Left cardiac atrium (tissue), 4 donors: ENCODE results near the gene MYL4. TPM values are rescaled to one million over a fixed set of nuclear protein-coding genes. Genes with fewer than 3 reads are reported as not detected.

Experiments used
- ATAC-seq, 2 donors: fragments of 200-7000 bp; cut with Tn5 transposase; one replicate each; pipeline ENCODE4 v1.9.1; 2020; ENCODE audit warnings: mild to moderate bottlenecking in 2 of 2, moderate library complexity in 2 of 2
- DNase-seq: peaks from one replicate; pipeline ENCODE4 v3.0.0-alpha.2; 2020
- intact Hi-C, 2 donors: fragments of 100-400 bp; cut with DNase I; formaldehyde crosslinking; loops; one replicate each; pipeline versions ENCODE4 v1.14.1 to v1.15.1; 2022 to 2023
- total RNA-seq, 2 donors: library from RNA; stranded (reverse); fragmentation: NEBNext Ultra II Directional; extraction: Animal tissue kit (Norgen Biotek cat#: 25700); gene quantifications; one replicate each; pipeline ENCODE4 v1.2.1, GENCODE V29; 2021
- donor health status: DM: no; HTN: yes; CAD: no.
- donor health status: DM: no; HTN: yes; CAD: no; lungs with severe emphysema.
- donor health status: DM: yes; HTN: yes; CAD: no.
- donor health status: Dilated cardiomyopathy.

Gene MYL4
- total RNA-seq, 2 donors from 2014 or later, result 4,221 to 5,418 TPM

- no peak for ATAC-seq
- intact Hi-C loops, result loop anchor here in 1 of 2 donors (5.0 kb wide), 1 partner anchor 81 kb away; no protein-coding TSS in a partner anchor
- no peak for DNase-seq
Observed at GRCh38 chr17:47235923-47236322, 26.8 kb downstream of the MYL4 start.

- DNase-seq, result no peak
- ATAC-seq, result no peak
- intact Hi-C loops, result loop anchor here in 1 of 2 donors (5.0 kb wide), 1 partner anchor 79 kb away; no protein-coding TSS in a partner anchor
Observed at GRCh38 chr17:47237841-47238240, 28.7 kb downstream of the MYL4 start.

GRCh38 chr17:47238321-47239010, 29.3 kb downstream of the MYL4 start:
- no peak for ATAC-seq
- intact Hi-C loops, result loop anchor here in 1 of 2 donors (5.0 kb wide), 1 partner anchor 79 kb away; no protein-coding TSS in a partner anchor
- DNase-seq, result no peak

- ATAC-seq, result no peak
- intact Hi-C loops, result loop anchor here in 1 of 2 donors (5.0 kb wide), 1 partner anchor 78 kb away; no protein-coding TSS in a partner anchor
- no peak for DNase-seq
Observed at GRCh38 chr17:47239619-47239966, 30.4 kb downstream of the MYL4 start.

GRCh38 chr17:47239967-47240651, 31.0 kb downstream of the MYL4 start:
- intact Hi-C loops, result loop anchor here in 1 of 2 donors (5.0 kb wide), 1 partner anchor 77 kb away; no protein-coding TSS in a partner anchor
- ATAC-seq (peak; percentile 85 to 90), DNase-seq (peak; percentile 92)

GRCh38 chr17:47240806-47241205, 31.7 kb downstream of the MYL4 start:
- DNase-seq (no peak), ATAC-seq (no peak)
- intact Hi-C loops, result no loop called here

GRCh38 chr17:47242648-47243047, 33.5 kb downstream of the MYL4 start:
- DNase-seq (no peak), ATAC-seq (no peak)
- intact Hi-C loops, result no loop called here

- no peak for ATAC-seq
- no peak for DNase-seq
- intact Hi-C loops, result no loop called here
Observed at GRCh38 chr17:47243737-47244598, 34.8 kb downstream of the MYL4 start.

- ATAC-seq (peak in 1 of 2 donors; percentile 31), DNase-seq (no peak)
- intact Hi-C loops, result no loop called here
Observed at GRCh38 chr17:47244697-47245096, 35.5 kb downstream of the MYL4 start.

- intact Hi-C loops, result no loop called here
- DNase-seq (no peak), ATAC-seq (no peak)
Observed at GRCh38 chr17:47246120-47246519, 37.0 kb downstream of the MYL4 start.

GRCh38 chr17:47250855-47251254, 41.7 kb downstream of the MYL4 start:
- intact Hi-C loops, result no loop called here
- ATAC-seq (no peak), DNase-seq (no peak)

GRCh38 chr17:47251421-47251940, 42.3 kb downstream of the MYL4 start:
- intact Hi-C loops, result no loop called here
- ATAC-seq (no peak), DNase-seq (no peak)

GRCh38 chr17:47252209-47252608, 43.1 kb downstream of the MYL4 start:
- intact Hi-C loops, result no loop called here
- no peak for DNase-seq
- no peak for ATAC-seq

- DNase-seq (no peak), ATAC-seq (no peak)
- intact Hi-C loops, result no loop called here
Observed at GRCh38 chr17:47252766-47253512, 43.8 kb downstream of the MYL4 start.

- peak; percentile 94 to 97 for ATAC-seq
- intact Hi-C loops, result no loop called here
Observed at GRCh38 chr17:47253541-47254402, 44.6 kb downstream of the MYL4 start, which contains the start of gene ITGB3. Gene ITGB3 (plus strand): TSS chr17:47253827. CDS start chr17:47253862, 35 bp downstream.

GRCh38 chr17:47254403-47254943, 45.3 kb downstream of the MYL4 start:
- ATAC-seq, result no peak
- DNase-seq, result no peak
- intact Hi-C loops, result no loop called here

More at GRCh38 chr17:47253541-47254402, 44.6 kb downstream of the MYL4 start, which contains the start of gene ITGB3:
- DNase-seq, result peak; percentile 86

GRCh38 chr17:47257651-47258339, 48.6 kb downstream of the MYL4 start:
- DNase-seq, result no peak
- peak; percentile 10 to 74 for ATAC-seq
- intact Hi-C loops, result no loop called here
